Posterior vena cava (tissue), 2 donors: ENCODE results near the gene RNF212. TPM values are rescaled to one million over a fixed set of nuclear protein-coding genes. Genes with fewer than 3 reads are reported as not detected.
"Not testable (repeated sequence)": the region's sequence is repeated elsewhere in the genome, so short reads cannot be mapped to it uniquely, and the experiment has no call there.

ENCODE experiments used
- DNase-seq: peaks from one replicate; pipeline ENCODE4 v3.0.0-alpha.2; 2020; ENCODE audit warnings: low spot score
- intact Hi-C, 2 donors: fragments of 100-400 bp; cut with DNase I; formaldehyde crosslinking; loops; one replicate each; pipeline versions ENCODE4 v1.14.1 to v1.14.2; 2022 to 2023
- long read RNA-seq, 2 donors: library from polyadenylated mRNA; unstranded; transcript quantifications; one replicate each; pipeline ENCODE4 v2.0.0, GENCODE V29; 2020 to 2021
- total RNA-seq, 2 donors: library from RNA; stranded (reverse); fragmentation: NEBNext Ultra II Directional; extraction: Animal tissue kit (Norgen Biotek cat#: 25700); gene quantifications; one replicate each; pipeline ENCODE4 v1.2.1, GENCODE V29; 2021
- donor health status: DM: yes; HTN: yes; CAD: no.
- donor health status: DM: yes; HTN: yes; CAD: no.

The RNF212 gene
- 1 to 10 TPM in 1 of 2 donors, under 1 TPM in 1; 0.76 to 4.0 TPM for total RNA-seq
- long read RNA-seq, donor 1 = 0 reads
- long read RNA-seq, donor 2, partial matches to known transcripts = 1 of 1 reads
- long read RNA-seq, donor 2, other reads (novel, unspliced or antisense) = 0 of 1 reads

GRCh38 chr4:1113311-1114009, at the start of gene RNF212:
TSS of gene RNF212 (minus strand) at chr4:1113564. CDS start at chr4:1113464, 100 bp downstream.
- DNase-seq = no peak
- intact Hi-C loops = no loop called here

- DNase-seq = no peak
- intact Hi-C loops = loop anchor here in 1 of 2 donors (10.0 kb wide), 1 partner anchor 84 kb away; the partner anchor contains the start of gene CTBP1
These were observed 47.0 kb upstream of the RNF212 start for GRCh38 chr4:1160351-1160750.

DNA sequence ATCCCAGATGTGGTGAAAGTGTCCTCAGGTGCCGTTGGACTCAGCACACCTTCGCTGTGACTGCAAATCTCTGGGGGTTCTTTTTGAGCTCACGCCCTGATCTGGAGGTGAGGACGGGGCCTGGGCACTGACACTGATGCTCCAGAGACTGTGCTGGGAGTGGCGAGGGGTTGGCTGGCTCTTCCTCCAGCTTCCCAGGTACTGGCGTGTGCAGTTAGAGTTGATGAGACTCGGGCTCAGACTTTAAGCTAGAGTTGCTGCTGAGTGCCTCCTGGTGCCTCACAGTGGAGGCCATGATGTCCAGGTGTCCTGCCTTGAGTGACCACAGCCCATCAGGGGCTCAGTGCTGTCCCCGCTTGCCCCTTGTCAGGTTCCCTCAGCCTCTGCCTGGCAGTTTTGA, 42.7 kb upstream of the RNF212 start:
- no peak for DNase-seq
- intact Hi-C loops = no loop called here

DNA sequence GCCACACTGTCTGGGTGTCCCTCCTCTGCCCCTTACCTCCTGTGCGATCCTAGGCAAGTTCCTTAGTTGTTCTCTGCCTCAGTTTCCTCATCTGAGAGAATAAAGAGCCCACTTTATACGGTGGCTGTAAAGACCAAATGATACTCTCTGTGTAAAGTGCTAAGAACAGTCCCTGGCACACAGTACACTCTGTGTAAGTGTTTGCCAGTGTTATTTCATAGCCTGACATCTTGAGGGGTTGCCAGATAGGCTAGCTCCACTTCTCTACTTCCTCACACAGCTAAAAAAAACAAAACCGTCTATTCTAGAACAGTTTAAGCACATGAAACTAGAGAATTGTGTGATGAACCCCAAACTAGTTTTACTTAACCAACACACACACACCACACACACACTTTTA, 42.0 kb upstream of the RNF212 start:
- no peak for DNase-seq
- intact Hi-C loops = no loop called here

DNA sequence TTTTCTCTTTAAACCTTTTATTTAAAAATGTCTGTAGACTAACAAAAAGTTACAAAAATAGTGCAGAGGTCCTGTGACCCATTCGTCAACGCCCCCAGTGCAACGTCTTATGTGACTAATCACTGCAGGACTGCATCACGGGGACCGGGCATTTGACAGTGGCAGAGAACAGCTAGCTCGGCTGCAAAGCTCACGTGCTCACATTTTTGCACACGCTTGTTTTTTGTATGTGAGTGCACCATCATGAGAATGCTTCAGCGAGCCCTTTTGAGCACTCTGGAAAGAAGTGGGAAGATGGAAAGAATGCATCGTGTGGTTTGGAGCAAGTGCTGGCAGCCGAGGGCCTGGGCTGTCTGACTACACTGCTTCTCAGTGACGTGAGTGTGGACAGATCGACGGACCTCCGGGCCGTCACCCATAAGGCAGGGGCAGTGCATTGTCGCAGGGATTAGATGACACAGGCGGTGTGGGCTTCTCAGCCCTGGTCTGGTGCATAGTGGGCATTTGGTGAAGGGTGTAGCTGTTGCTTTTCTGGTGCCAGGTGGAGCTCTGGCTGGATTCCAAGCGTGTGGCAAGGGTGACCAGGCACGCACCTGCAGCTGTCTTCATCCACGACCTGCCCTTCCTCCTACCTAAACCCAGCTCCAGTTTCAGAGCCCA, 41.3 kb upstream of the RNF212 start:
- DNase-seq = peak; percentile 90
- intact Hi-C loops = no loop called here

- intact Hi-C loops = no loop called here
- DNase-seq = no peak
These were observed 40.8 kb upstream of the RNF212 start for GRCh38 chr4:1154126-1154522.

DNA sequence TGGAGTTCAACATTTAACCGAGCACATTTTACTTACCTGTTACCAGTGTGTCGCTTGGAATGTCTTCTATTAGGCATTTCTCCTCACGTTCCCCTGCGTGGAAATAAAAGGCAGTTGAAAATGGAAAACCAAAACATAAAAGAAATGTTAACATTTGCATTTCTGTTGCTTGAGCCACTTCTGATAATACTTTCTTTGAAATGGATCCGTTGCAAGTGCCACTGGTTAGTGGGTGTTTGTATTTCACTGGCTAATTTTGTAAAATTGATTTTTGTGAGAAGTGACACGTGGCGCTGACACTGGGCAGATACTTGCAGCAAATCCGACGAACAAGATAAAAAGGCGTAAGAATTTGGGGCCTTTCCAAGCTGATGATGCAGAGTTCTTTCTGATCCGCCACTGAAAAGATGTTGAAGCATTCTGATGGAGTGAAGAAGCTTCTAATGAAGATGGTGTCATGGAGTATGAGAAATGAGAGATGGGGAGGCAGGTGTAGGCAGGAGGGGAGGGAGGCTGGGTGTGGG, 40.3 kb upstream of the RNF212 start:
- intact Hi-C loops = no loop called here
- no peak for DNase-seq

DNA sequence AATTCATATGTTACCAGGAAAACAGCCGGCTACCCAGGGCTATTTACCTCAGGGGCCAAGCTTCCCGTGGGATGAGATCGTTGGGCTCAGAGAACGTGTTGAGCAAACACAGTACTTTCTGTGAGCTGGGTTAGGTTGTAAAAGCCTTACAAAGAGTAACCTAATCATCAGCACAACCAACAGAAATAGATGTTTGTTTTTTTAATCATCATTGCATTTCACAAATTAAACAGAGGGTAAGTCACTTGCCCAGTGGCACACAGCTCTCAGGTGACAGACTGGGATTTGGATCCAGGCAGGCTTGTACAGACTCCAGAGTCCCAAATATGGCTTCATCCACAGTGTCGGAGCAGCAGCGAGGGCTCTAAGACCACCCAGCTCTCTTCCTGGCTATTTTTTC, 38.9 kb upstream of the RNF212 start:
- no peak for DNase-seq
- intact Hi-C loops = no loop called here

GRCh38 chr4:1151541-1151940, 38.2 kb upstream of the RNF212 start:
- DNase-seq = no peak
- intact Hi-C loops = no loop called here

DNA sequence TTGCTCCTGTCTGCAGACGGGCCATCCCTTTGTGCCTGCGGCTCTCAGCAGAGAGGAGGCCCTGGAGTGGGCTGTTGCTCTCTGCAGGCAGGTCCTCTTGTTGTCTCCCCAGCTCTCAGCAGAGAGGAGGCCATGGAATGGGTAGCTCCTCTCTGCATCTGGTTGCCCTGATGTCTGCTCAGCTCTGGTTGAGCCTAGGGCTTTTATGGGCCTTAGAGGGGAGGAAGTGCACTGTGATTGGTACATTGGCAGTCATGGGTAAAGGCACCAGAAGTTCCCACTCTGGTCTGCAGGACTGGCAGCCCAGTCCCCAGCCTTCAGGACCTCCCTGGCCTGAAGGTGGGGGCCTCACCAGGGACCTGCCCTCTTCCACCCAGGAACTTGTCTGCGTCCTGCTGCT, 37.5 kb upstream of the RNF212 start:
- intact Hi-C loops = no loop called here
- DNase-seq = no peak

GRCh38 chr4:1139860-1140259, 26.5 kb upstream of the RNF212 start:
- intact Hi-C loops = no loop called here
- no peak for DNase-seq

DNA sequence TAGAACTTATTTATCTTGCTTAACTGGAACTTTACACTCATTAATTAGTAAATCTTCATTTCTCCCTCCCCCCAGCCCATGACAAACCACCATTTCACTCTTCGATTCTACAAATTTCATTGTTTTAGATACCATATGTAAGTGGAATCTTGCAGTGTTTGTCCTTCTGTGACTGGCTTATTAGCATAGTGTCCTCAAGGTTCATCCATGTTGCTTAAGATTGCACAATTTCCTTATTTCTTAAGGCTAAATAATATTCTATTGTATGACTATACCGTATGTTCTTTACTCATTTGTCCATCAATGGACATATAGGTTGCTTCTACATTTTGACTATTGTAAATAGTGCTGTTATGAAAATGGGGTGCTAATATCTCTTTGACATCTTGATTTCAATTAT, 24.5 kb upstream of the RNF212 start:
- intact Hi-C loops = no loop called here

GRCh38 chr4:1137063-1137776, 23.9 kb upstream of the RNF212 start:
- intact Hi-C loops = no loop called here
- no peak for DNase-seq

More for the DNA sequence above, 24.5 kb upstream of the RNF212 start:
- DNase-seq = no peak

DNA sequence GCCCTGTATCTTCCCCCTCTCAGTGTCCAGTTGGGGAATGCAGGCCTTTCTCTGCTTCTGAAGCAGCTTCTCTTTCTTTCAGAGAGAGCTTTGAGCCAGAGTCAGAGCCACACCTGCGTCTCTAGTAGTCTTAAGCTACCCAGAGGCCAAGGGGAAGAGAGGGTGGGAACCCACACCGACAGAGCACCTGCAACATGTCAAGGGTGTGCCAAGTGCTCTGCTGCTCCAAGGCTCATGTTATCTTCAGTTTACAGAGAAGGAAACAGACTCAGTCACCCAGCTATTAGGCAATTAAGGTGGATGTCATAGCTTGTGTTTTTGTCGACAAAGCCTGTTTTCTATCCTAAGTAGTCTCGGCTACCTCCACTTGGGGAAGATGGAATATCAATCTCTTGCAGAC, 22.7 kb upstream of the RNF212 start:
- no peak for DNase-seq
- intact Hi-C loops = no loop called here

GRCh38 chr4:1133033-1133432, 19.7 kb upstream of the RNF212 start:
- no peak for DNase-seq
- intact Hi-C loops = no loop called here

DNA sequence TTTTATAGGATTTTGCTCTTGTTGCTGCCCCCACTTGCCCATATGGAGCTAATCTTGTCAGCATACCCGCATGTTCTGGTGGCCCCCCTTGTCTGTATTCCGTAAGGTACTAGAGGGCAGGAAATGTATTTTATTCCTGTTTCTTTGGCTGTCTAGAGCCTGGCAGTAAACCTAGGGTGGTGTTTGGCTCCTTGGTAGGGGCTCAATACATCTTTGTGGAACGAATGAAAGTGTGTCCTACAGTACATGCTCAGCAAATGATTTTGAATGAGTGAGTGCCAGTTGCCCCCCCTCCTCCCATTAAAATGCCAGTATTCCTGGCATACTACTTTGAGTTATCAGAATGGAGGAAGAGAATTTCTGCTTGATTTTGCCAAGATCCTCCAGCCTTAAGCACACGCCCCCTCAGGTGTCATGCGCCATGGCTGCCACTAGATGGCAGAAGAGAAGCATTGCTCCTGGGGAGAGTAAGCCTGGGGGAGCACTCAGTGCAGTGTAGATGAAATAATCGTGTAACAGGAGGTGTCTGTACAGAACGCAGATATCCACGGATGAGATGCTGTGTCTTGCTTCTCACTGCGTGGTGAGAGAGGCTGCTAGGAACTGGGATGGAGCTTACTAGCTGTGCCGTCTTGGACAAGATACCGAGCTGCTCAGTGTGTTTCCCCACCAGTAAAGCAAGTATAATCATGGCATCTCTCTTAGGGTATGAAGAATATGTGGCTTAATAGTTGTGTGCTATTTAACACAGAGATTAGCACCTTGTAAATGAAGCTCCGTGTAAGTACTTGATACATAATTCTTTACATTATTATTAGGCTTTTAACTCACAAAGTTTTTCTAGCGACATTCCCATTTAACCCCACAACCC, 17.2 kb upstream of the RNF212 start:
- DNase-seq = peak; percentile 88
- intact Hi-C loops = no loop called here

DNA sequence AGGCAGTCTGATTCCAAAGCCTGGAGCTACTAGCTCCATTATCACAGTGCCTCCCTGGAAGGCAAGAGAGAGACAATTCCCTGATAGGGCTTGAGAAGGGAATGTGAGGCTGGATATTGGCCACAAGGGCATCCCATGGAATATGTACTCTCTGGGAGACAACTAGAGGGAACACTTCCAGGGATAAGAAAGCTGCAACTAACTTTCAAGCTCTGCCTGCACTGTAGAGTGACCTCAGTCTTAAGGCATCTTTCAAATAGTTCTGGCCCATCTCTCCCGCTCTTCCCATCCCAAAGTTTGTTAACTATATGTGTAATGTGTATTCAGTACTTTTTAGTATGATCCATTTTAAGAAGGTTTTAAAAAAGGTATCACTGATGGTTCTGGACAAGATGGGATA, 13.1 kb upstream of the RNF212 start:
- DNase-seq = no peak
- intact Hi-C loops = no loop called here

DNA sequence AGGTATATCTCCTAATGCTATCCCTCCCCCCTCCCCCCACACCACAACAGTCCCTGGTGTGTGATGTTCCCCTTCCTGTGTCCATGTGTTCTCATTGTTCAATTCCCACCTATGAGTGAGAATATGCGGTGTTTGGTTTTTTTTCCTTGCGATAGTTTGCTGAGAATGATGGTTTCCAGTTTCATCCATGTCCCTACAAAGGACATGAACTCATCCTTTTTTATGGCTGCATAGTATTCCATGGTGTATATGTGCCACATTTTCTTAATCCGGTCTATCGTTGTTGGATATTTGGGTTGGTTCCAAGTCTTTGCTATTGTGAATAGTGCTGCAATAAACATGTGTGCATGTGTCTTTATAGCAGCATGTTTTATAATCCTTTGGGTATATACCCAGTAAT, 12.1 kb upstream of the RNF212 start:
- intact Hi-C loops, DNase-seq: not testable (repeated sequence)

GRCh38 chr4:1124818-1125217, 11.5 kb upstream of the RNF212 start:
- intact Hi-C loops = no loop called here
- DNase-seq = no peak
